IPS-20b (cell line): ENCODE results near the gene ITPKB.

Experiments used
- H3K27ac ChIP-seq: one replicate; pipeline ENCODE4 v1.5.1; 2013; ENCODE audit warnings: low read length
- H3K27me3 ChIP-seq: 2 replicates; pipeline ENCODE4 v1.6.1; 2013; ENCODE audit warnings: mild to moderate bottlenecking, low read length, inconsistent platforms; ENCODE audit not compliant: insufficient read depth
- H3K36me3 ChIP-seq: 2 replicates; pipeline ENCODE4 v1.6.1; 2013; ENCODE audit warnings: low read depth, mild to moderate bottlenecking, inconsistent platforms, low read length, moderate library complexity; ENCODE audit not compliant: insufficient read depth
- H3K4me1 ChIP-seq: 2 replicates; pipeline ENCODE4 v1.6.1; 2013; ENCODE audit warnings: mild to moderate bottlenecking, control low read depth, inconsistent platforms, low read length, moderate library complexity; ENCODE audit not compliant: insufficient read depth
- H3K4me3 ChIP-seq: 2 replicates; pipeline ENCODE4 v1.5.1; 2013; ENCODE audit warnings: mild to moderate bottlenecking, low read length, inconsistent platforms
- H3K9ac ChIP-seq: 2 replicates; pipeline ENCODE4 v1.6.1; 2013; ENCODE audit warnings: low read depth, mild to moderate bottlenecking, inconsistent platforms, low read length, moderate library complexity
- H3K9me3 ChIP-seq: 2 replicates; pipeline ENCODE4 v1.6.1; 2013; ENCODE audit warnings: mild to moderate bottlenecking, low read depth, low read length, inconsistent platforms; ENCODE audit not compliant: insufficient read depth

The ITPKB gene

DNA sequence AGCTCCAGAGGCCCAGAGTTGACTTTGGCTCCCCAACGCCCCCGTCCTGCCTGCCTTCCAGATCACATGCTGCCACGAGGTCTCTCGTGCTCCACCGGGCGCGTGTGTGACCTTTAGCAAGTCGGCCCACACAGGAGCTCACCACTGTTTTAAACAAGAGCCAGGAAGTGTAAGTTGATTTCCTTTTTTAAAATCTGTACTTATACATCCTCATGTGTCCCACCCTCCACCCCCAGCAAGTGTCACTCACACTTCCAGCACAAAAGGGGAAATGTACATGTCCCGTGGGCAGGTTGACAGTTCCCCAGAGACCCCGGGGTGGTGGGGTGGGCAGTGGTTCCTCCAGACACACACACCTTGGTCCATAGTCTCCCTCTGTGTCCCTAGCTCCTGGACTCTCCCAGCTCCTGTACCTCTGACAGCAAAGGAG, 106.1 kb downstream of the ITPKB start:
- no peak overlapping the region for H3K27ac ChIP-seq
- H3K9ac ChIP-seq: no peak overlapping the region
- H3K4me1 ChIP-seq: peaks cover 8% of the 10 kb centered on the region; the same call in 1 of the 2 replicates
- H3K9me3 ChIP-seq: no peaks in the 10 kb centered on the region
- H3K36me3 ChIP-seq: no peaks in the 10 kb centered on the region
- no peak overlapping the region for H3K4me3 ChIP-seq
- no peaks in the 10 kb centered on the region for H3K27me3 ChIP-seq

DNA sequence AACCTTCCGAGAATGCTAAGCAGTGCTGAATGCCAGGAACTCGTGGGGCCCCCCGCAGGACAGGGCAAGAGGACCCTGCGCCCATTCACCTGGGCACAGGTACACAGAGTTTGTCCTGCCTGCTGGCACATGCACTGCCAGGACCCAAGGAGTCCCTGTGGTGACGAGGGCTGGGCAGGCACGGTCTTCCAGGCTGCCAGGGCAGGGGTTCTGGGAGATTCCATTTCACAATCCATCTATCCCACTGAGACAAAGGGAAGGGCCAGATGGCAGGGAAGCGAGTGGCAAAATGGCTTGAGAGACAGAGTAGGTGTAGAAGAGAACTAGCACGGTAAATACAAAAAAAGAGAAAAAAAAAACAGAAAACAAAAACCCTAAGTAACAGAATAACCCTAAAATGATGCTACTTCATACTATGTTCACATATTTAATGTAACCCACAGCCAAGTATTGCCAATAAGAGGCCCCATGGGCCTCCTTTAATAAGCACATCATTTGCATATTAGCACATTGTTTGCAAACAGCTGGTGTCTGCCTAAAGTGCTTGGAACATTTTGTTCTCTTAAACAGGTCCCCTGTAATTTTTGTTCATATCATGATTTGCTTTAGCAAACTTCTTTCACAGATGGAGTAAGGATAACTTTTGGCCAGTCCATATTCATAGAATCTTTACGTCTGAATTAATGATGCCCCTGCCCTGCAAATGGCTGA, 106.8 kb downstream of the ITPKB start:
- H3K4me3 ChIP-seq: no peak overlapping the region
- H3K27me3 ChIP-seq: peaks cover 4% of the 10 kb centered on the region
- no peaks in the 10 kb centered on the region for H3K36me3 ChIP-seq
- no peaks in the 10 kb centered on the region for H3K9me3 ChIP-seq
- H3K4me1 ChIP-seq: peaks cover 8% of the 10 kb centered on the region; the same call in 1 of the 2 replicates
- no peak overlapping the region; the same call in 1 of the 2 replicates for H3K9ac ChIP-seq
- no peak overlapping the region for H3K27ac ChIP-seq

DNA sequence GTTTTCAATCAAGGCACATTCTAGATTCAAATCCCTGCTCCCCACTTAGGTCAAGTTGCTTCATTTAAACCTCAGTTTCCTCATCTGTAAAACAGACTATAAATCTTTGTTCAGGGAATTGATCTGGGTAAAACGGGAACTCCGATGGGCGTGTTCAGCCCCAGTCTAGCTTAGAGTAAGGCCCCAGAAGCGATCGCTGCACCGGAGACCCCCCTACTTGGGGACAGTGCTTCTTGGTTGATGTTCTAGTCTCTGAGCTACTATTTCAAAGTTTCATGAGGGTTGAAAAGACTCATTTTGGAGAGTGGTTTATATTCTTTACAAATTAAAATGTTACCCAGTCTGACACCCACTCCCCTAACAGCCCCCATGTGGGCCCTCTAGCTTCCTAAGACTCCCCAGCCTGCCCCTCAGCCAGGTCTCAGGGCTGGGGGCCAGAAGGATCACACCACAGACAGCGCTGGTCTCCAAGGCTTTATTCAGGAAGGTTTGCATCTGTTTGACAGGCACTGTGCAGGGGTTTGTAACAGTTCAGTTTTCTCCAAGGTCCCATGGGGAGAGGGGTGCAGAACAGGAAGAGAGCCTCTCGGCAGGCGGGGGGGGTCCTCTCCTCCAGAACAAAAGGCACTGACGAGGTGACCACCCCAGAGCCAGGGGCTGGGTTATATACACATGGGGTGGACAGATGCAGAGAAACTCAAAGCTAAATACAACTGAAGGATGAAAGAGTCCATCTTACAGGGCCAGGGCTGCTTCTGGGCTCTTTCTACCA, 107.7 kb downstream of the ITPKB start:
- H3K4me1 ChIP-seq: peaks cover 8% of the 10 kb centered on the region; the same call in 1 of the 2 replicates
- no peak overlapping the region for H3K9ac ChIP-seq
- H3K4me3 ChIP-seq: no peak overlapping the region
- no peak overlapping the region for H3K27ac ChIP-seq
- no peaks in the 10 kb centered on the region for H3K36me3 ChIP-seq
- peaks cover 13% of the 10 kb centered on the region for H3K27me3 ChIP-seq
- H3K9me3 ChIP-seq: no peaks in the 10 kb centered on the region

DNA sequence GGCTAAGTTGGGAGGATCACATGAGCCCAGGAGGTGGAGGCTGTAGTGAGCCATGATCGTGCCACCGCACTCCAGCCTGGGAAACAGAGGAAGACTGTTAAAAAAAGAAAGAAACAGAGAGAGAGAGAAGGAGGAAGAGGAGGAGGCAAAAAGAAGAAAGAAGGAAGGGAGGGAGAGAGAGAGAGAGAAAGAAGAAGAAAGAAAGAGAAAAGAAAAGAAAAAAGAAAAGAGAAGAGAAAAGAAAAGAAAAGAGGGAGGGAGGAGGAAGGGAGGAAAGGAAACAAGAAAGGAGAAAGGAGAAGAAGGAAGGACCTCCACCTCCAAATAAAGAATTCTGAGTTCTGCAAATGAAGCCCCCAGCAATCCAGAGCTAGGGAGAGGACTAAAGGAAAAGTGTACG, 108.5 kb downstream of the ITPKB start:
- Histone ChIP-seq H3K27ac (no peak overlapping the region), H3K36me3 (no peaks in the 10 kb centered on the region), H3K4me1 (peaks cover under 1% of the 10 kb centered on the region; the same call in 1 of the 2 replicates), H3K9ac (no peak overlapping the region), H3K9me3 (no peaks in the 10 kb centered on the region), H3K4me3 (no peak overlapping the region), H3K27me3 (peaks cover 21% of the 10 kb centered on the region)

DNA sequence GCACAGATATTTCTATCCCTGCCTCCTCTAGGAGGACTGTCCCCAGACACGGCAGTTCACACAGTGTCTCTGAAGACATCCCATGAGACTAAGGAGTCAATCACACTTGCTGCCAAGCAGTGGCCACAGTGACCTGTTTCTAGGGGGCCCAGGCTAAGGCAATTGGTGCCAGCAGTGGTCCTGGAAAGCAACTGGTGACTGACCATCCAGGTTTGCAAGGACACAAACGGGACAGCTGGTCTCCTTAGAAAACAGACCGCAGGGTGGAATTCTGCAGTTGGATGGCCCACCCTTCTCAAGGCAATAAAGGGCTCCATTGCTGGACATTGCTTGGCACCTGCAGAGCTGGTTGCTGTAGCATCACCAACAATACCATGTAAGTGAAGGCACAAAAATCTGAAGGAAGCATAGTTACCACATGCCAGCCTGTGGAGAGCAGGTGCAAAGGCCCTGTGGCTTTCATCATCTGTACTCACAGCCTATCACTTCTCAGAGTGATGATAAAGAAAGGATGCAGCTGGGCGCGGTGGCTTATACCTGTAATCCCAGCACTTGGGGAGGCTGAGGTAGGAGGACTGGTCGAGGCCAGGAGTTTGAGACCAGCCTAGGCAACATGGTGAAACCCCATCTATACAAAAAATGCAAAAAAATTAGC, 109.1 kb downstream of the ITPKB start:
- no peak overlapping the region for H3K9ac ChIP-seq
- peaks cover 22% of the 10 kb centered on the region for H3K27me3 ChIP-seq
- H3K4me3 ChIP-seq: no peak overlapping the region
- no peaks in the 10 kb centered on the region for H3K9me3 ChIP-seq
- no peaks in the 10 kb centered on the region for H3K4me1 ChIP-seq
- H3K27ac ChIP-seq: no peak overlapping the region
- H3K36me3 ChIP-seq: no peaks in the 10 kb centered on the region

DNA sequence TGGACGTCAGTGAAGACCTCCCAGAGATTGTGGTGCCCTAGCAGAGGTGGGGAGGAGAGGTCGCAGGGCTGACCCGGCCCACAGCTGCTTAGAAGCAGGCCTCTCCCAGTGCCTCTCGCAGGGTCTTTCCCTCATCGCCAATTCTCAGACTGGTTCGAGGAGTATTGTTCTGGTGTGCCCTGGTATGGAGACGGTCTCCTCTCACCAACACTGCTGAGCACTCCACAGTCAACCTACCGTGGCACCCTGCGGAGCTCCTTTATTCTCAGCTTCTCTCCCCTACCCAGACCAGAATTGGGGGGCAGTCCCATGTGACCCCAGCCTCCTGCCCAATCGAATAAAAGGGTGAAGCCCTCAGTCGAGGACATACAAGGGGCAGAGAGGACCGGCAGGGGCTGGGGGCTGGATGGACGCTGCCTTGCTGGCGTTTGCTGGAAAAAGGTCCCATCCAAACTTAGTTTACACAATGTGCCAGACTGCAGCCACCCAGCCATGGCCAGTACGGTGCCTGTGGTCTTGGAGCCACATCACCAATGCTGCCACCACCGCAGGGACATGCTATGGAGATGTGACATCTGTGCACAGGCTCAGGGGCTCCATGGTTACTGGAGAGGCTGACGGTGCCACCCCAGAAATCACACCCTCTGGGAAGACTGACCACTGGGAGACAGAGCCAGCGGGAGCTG, 109.7 kb downstream of the ITPKB start:
- no peak overlapping the region for H3K9ac ChIP-seq
- no peak overlapping the region for H3K4me3 ChIP-seq
- no peaks in the 10 kb centered on the region for H3K36me3 ChIP-seq
- no peaks in the 10 kb centered on the region for H3K4me1 ChIP-seq
- no peaks in the 10 kb centered on the region for H3K9me3 ChIP-seq
- peaks cover 22% of the 10 kb centered on the region for H3K27me3 ChIP-seq
- H3K27ac ChIP-seq: no peak overlapping the region

DNA sequence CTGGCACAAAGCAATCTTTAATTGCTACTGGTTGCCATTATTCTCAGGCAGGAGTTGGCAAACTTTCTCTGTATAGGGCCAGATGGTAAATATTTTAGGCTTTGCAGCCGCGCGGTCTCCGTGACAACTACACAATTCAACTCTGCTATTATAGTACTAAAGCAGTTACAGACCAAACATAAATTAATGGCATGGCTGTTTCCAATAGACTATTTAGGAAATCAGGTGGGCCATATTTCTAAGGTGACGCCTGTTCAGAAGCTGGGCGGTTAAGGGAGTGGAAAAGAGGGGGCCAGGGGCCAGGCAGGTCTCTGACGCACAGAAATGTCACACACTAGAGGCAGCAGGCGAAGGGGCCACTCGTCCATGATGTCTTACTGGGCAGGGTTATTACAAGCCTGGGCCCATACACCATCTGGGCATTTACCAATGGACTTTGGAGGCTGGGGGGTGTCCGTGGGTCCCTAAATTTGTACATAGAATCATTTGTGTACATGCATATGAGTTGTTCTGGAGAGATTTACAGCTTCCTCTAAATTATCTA, 110.4 kb downstream of the ITPKB start:
- H3K27ac ChIP-seq: no peak overlapping the region
- H3K36me3 ChIP-seq: no peaks in the 10 kb centered on the region
- H3K27me3 ChIP-seq: peaks cover 22% of the 10 kb centered on the region
- H3K4me1 ChIP-seq: no peaks in the 10 kb centered on the region
- no peaks in the 10 kb centered on the region for H3K9me3 ChIP-seq
- H3K4me3 ChIP-seq: no peak overlapping the region
- H3K9ac ChIP-seq: no peak overlapping the region

DNA sequence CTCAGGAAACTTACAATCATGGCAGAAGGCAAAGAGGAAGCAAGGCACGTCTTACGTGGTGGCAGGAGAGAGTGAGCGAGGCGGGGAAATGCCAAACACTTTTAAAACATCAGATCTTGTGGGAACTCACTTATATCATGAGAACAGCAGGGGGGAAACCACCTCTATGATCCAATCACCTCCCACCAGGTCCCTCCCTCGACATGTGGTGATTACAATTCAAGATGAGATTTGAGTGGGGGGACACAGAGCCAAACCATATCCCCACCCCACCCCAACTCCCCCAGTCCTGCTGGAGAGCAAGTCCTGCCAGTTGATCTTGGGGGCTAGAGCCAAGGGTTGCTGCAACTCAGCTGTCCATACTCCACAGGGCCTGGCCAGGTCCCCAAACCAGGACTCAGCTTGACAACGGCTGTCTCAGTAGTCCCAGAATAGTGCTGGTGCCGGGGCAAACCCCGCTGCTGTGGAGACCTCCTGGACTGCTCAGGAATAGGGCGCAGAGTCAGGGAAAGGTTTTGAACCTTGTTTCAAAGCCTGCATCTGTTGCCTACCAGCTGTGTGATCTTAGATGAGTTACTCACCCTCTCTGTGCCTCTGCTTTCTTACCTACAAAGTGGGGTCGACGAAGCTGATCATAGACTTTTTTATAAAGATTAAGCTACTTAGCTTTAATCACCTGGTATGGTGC, 111.0 kb downstream of the ITPKB start:
- H3K36me3 ChIP-seq: no peaks in the 10 kb centered on the region
- no peaks in the 10 kb centered on the region for H3K9me3 ChIP-seq
- H3K4me3 ChIP-seq: no peak overlapping the region
- peaks cover 22% of the 10 kb centered on the region for H3K27me3 ChIP-seq
- H3K27ac ChIP-seq: no peak overlapping the region
- no peak overlapping the region for H3K9ac ChIP-seq
- H3K4me1 ChIP-seq: no peaks in the 10 kb centered on the region

DNA sequence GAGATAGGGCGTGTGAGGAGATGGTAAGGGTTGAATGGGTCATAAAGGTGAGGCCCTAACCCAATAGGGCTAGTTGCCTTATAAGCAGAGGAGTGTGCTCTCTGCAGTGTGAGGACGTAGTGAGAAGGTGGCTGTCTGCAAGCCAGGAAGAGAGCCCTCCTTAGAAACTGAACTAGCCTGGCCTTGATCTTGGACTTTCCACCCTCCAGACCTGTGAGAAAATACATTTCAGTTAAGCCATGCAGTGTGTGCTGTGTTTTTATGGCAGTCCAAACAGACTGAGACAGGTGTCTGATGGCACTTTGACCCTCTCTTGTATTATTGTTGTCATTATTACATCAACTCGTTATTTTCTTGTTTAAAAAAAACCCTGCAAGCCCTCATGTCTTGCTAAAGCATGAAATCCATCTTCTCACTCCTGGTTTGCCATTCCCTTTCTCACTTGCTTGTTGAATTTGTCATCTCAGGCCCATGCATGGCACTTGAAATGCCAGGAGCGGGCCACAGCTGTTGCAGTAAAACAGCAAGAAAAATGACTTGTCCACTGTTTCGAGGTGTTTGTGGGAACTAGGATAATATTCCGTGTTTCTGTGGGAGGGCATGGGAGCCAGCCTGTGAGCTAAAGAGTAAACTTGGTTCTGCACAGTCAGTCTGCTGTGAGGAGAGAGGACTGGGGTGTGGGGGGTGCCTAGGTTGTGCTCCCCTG, 111.9 kb downstream of the ITPKB start:
- H3K4me3 ChIP-seq: no peak overlapping the region
- no peaks in the 10 kb centered on the region for H3K9me3 ChIP-seq

DNA sequence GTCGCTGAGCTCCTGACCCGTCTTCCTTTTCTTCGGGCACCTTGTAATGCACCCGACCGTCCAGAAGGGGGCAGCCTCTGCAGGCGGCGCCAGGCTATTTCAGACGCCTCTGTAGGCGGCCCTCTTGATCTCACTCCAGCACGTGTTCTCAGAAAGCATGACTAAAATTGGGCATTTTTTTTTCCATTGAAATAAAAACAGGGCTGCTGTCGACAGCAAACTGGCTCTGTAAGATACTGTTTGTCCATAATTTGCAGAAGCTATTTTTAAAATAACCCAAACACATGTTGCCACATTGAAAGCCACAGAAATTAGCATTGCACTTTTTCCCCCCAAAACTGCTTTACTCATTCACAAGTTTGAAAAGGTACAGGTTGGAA, 112.5 kb downstream of the ITPKB start:
- Histone ChIP-seq H3K9me3 (peaks cover 5% of the 10 kb centered on the region; the same call in 1 of the 2 replicates), H3K27ac (no peak overlapping the region), H3K4me3 (no peak overlapping the region), H3K27me3 (peaks cover 22% of the 10 kb centered on the region), H3K36me3 (no peaks in the 10 kb centered on the region), H3K9ac (no peak overlapping the region), H3K4me1 (no peaks in the 10 kb centered on the region)

More for the DNA sequence above, 111.9 kb downstream of the ITPKB start:
- H3K36me3 ChIP-seq: no peaks in the 10 kb centered on the region
- H3K9ac ChIP-seq: no peak overlapping the region
- H3K27ac ChIP-seq: no peak overlapping the region
- peaks cover 22% of the 10 kb centered on the region for H3K27me3 ChIP-seq
- H3K4me1 ChIP-seq: no peaks in the 10 kb centered on the region
